Sigmoid colon (tissue), 3 donors: ENCODE measurements around the gene ACTL6B.

Source experiments
- CTCF ChIP-seq, 4 experiments: fragments of 450-650 bp in 3 of 4; fragments of 200-600 bp in 1 of 4; IDR thresholded peaks; one replicate each; pipeline ENCODE4 v1.5.1; 2016 to 2019; ENCODE audit warnings: antibody characterized with exemption in 4 of 4, mild to moderate bottlenecking in 3 of 4, moderate library complexity in 2 of 4
- POLR2A ChIP-seq, 2 donors: fragments of 450-650 bp; IDR thresholded peaks; one replicate each; pipeline ENCODE4 v1.6.1; 2016; ENCODE audit warnings: antibody characterized with exemption in 2 of 2, mild to moderate bottlenecking in 2 of 2, moderate library complexity in 2 of 2

GRCh38 chr7:100692578-100692961 lies 36.3 kb upstream of the ACTL6B start:
- TF ChIP-seq CTCF (IDR thresholded peaks at IDR 0.05), result no peak
- no peak for TF ChIP-seq POLR2A (IDR thresholded peaks at IDR 0.05)
